ENCODE data around the gene PLEKHG4B. TPM values are rescaled to one million over a fixed set of nuclear protein-coding genes. Genes with fewer than 3 reads are reported as not detected.

PLEKHG4B gene
- total RNA-seq, 1 donor from 2014 or later = 2.0 TPM

GRCh38 chr5:51500-51823 lies 40.5 kb upstream of the PLEKHG4B start:
- Histone ChIP-seq H3K4me1 (no peaks in the 10 kb centered on the region), H3K36me3 (no peaks in the 10 kb centered on the region), H3K27ac (no peak overlapping the region), H3K9me3 (no peaks in the 10 kb centered on the region), H3K27me3 (peaks cover 42% of the 10 kb centered on the region), H3K4me3 (no peak overlapping the region)
- no peak for TF ChIP-seq CTCF (IDR thresholded peaks at IDR 0.05)
- intact Hi-C loops (cut with DNase I) = no loop called here
- no peak for ATAC-seq
- no peak for DNase-seq

DNA sequence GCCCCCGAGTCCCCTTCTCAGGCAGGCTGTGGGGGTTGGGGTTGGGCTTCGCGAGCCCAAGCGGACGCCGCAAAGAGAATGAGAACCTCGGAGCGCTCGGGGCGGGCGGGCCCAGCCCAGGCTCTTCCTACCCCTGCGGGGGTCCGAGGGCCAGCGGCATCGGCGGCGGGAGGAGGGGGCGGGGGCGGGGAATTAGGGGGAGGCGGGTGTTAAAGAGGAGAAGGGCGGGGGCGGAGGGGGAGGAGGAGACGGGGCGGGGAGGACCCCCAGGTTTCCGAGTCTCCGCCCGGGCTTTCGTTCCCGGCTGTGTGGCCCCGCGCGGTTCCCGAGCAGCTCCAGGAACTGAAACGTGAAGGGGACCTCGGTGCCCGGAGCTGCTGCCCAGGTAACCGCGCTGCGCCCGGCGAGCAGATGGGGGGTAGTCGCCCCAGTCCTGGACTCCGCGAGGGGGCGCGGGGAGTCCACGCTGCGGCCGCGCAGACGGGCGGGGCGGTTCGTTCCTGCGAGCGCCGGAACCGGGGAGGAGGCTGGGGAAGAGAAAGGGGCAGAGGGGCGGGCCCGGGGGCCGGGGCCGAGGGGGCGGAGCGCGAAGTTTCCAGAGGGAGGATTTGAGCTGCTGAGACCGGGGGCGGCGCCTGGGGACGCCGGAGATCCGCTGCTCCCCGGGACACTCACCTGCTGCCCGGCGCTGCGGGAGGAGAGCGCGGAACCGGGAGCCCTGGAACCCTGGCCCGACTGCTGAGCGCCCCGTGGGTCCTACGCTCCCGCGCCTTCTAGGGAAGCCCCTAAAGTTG lies 38.4 kb upstream of the PLEKHG4B start:
- ATAC-seq (peak; percentile 76), DNase-seq (peak; percentile 82)
- TF ChIP-seq CTCF (IDR thresholded peaks at IDR 0.05) = no peak
- H3K4me1 ChIP-seq = no peaks in the 10 kb centered on the region
- no peaks in the 10 kb centered on the region for H3K36me3 ChIP-seq
- intact Hi-C loops (cut with DNase I) = no loop called here
- peaks cover 42% of the 10 kb centered on the region for H3K27me3 ChIP-seq
- no peak overlapping the region for H3K27ac ChIP-seq
- peak overlapping the region; percentile 53 for H3K4me3 ChIP-seq
- H3K9me3 ChIP-seq = no peaks in the 10 kb centered on the region

- ATAC-seq (no peak), DNase-seq (no peak)
- Histone ChIP-seq H3K4me1 (no peaks in the 10 kb centered on the region), H3K9me3 (no peaks in the 10 kb centered on the region), H3K27ac (no peak overlapping the region), H3K4me3 (peak overlapping the region; percentile 53), H3K27me3 (peaks cover 42% of the 10 kb centered on the region), H3K36me3 (no peaks in the 10 kb centered on the region)
- intact Hi-C loops (cut with DNase I) = no loop called here
- TF ChIP-seq CTCF (IDR thresholded peaks at IDR 0.05) = no peak
These were observed 37.7 kb upstream of the PLEKHG4B start for GRCh38 chr5:54175-54730.

GRCh38 chr5:54876-55569 lies 36.9 kb upstream of the PLEKHG4B start:
- no peak for DNase-seq

More at GRCh38 chr5:54876-55569, 36.9 kb upstream of the PLEKHG4B start:
- no peak for TF ChIP-seq CTCF (IDR thresholded peaks at IDR 0.05)
- no peak for ATAC-seq
- Histone ChIP-seq H3K9me3 (no peaks in the 10 kb centered on the region), H3K4me3 (no peak overlapping the region), H3K36me3 (no peaks in the 10 kb centered on the region), H3K4me1 (no peaks in the 10 kb centered on the region), H3K27ac (no peak overlapping the region), H3K27me3 (peaks cover 42% of the 10 kb centered on the region)
- intact Hi-C loops (cut with DNase I) = no loop called here
